ENCODE data around the gene LONRF3.

LONRF3 gene

GRCh38 chrX:118974088-118974907, at the start of gene LONRF3:
LONRF3 (plus strand) TSS chrX:118974618; CDS start chrX:118974781, 163 bp downstream.
- DNase-seq = peak; percentile 84 to 88 (median 88)

- peak in 1 of 3 donors; percentile 1 for DNase-seq
Measured at GRCh38 chrX:118928151-118928550, 46.3 kb upstream of the LONRF3 start.

GRCh38 chrX:118935352-118935751, 39.1 kb upstream of the LONRF3 start:
- DNase-seq = no peak

- DNase-seq = no peak
Measured at GRCh38 chrX:118941147-118941546, 33.3 kb upstream of the LONRF3 start.

GRCh38 chrX:118943102-118943501, 31.3 kb upstream of the LONRF3 start:
- DNase-seq = no peak

GRCh38 chrX:118945921-118946320, 28.5 kb upstream of the LONRF3 start:
- no peak for DNase-seq

GRCh38 chrX:118948270-118948669, 26.1 kb upstream of the LONRF3 start:
- DNase-seq = no peak

GRCh38 chrX:118961866-118962560, 12.4 kb upstream of the LONRF3 start:
- DNase-seq = no peak

- no peak for DNase-seq
Measured at GRCh38 chrX:118963159-118963558, 11.3 kb upstream of the LONRF3 start.

GRCh38 chrX:118964252-118964651, 10.2 kb upstream of the LONRF3 start:
- no peak for DNase-seq

GRCh38 chrX:118965395-118965794, 9.0 kb upstream of the LONRF3 start:
- DNase-seq = no peak

- DNase-seq = no peak
Measured at GRCh38 chrX:118968031-118968430, 6.4 kb upstream of the LONRF3 start.

- DNase-seq = no peak
Measured at GRCh38 chrX:118971552-118971951, 2.9 kb upstream of the LONRF3 start.

- DNase-seq = peak; percentile 40 to 53 (median 50)
Measured at GRCh38 chrX:118973389-118974087, 880 bp upstream of the LONRF3 start.

- DNase-seq = peak; percentile 24 to 59 (median 27)
Measured at GRCh38 chrX:118974908-118975671, 672 bp downstream of the LONRF3 start.

- DNase-seq = peak; percentile 83 to 89 (median 84)
Measured at GRCh38 chrX:118975831-118976598, 1.6 kb downstream of the LONRF3 start.

- peak; percentile 56 to 77 (median 68) for DNase-seq
Measured at GRCh38 chrX:118976599-118977340, 2.4 kb downstream of the LONRF3 start.

GRCh38 chrX:118977424-118977823, 3.0 kb downstream of the LONRF3 start:
- no peak for DNase-seq

- peak; percentile 51 to 67 (median 60) for DNase-seq
Measured at GRCh38 chrX:118978451-118978850, 4.0 kb downstream of the LONRF3 start.

GRCh38 chrX:118980761-118981160, 6.3 kb downstream of the LONRF3 start:
- DNase-seq = peak; percentile 18 to 62 (median 35)

GRCh38 chrX:118983513-118983912, 9.1 kb downstream of the LONRF3 start:
- DNase-seq = no peak
